Fibroblast of lung (primary cell): Measurements from ENCODE around the gene ZNF277.

ENCODE experiments used
- EZH2 ChIP-seq: IDR thresholded peaks from 2 replicates; pipeline ENCODE4 v1.5.1; 2012; ENCODE audit warnings: low read length, control low read depth, mild to moderate bottlenecking; ENCODE audit errors: missing control alignments
- TF ChIP-seq, protein P1 (sequence below), 2 donors: IDR thresholded peaks in 1 of 2; conservative IDR thresholded peaks in 1 of 2; 1 replicate in 1 of 2; 2 replicates in 1 of 2; pipeline ENCODE4 v1.5.1; 2011 to 2012; ENCODE audit warnings: low read length in 2 of 2, control low read depth in 1 of 2, inconsistent platforms in 1 of 2, low read depth in 1 of 2, mild to moderate bottlenecking in 1 of 2

DNA sequence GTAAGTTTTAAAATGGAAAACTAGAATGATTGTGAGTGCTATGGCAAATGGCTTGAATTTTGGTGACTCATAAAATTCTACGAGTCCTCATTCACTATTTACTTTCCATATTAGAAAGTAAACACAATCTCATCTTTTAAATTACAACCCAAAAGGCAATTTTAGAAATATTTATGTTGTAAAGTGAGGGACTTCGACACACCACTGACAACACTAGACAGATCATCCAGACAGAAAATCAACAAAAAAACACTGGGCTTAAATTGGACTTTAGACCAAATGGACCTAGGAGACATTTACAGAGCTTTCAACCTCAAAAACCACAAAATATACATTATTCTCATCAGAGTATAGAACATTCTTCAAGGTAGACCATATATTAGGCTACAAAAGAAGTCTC, 30.1 kb downstream of the ZNF277 start:
- TF ChIP-seq, protein P1, sequence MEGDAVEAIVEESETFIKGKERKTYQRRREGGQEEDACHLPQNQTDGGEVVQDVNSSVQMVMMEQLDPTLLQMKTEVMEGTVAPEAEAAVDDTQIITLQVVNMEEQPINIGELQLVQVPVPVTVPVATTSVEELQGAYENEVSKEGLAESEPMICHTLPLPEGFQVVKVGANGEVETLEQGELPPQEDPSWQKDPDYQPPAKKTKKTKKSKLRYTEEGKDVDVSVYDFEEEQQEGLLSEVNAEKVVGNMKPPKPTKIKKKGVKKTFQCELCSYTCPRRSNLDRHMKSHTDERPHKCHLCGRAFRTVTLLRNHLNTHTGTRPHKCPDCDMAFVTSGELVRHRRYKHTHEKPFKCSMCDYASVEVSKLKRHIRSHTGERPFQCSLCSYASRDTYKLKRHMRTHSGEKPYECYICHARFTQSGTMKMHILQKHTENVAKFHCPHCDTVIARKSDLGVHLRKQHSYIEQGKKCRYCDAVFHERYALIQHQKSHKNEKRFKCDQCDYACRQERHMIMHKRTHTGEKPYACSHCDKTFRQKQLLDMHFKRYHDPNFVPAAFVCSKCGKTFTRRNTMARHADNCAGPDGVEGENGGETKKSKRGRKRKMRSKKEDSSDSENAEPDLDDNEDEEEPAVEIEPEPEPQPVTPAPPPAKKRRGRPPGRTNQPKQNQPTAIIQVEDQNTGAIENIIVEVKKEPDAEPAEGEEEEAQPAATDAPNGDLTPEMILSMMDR (conservative IDR thresholded peaks at IDR 0.05 in 1 of 2, IDR thresholded peaks at IDR 0.05 in 1 of 2; ENCODE audit: low read depth in 1 of 2, low read length in 2 of 2) = no peak
- no peak for TF ChIP-seq EZH2
